Mesendoderm (in vitro differentiated cells): ENCODE measurements around the gene TOM1.

Experiments
- DNase-seq: peaks from one replicate; pipeline ENCODE4 v3.0.0; 2013
- H2AK5ac ChIP-seq: 2 replicates; pipeline ENCODE4 v1.6.1; 2013; ENCODE audit warnings: low read length, inconsistent platforms
- H2BK120ac ChIP-seq: 2 replicates; pipeline ENCODE4 v1.6.1; 2013; ENCODE audit warnings: low read depth, mild to moderate bottlenecking, low read length, moderate library complexity, mixed read lengths
- H2BK15ac ChIP-seq: replicated peaks from 2 replicates; pipeline ENCODE4 v1.6.1; 2013; ENCODE audit warnings: low read depth, mild to moderate bottlenecking, moderate library complexity
- H2BK5ac ChIP-seq: 2 replicates; pipeline ENCODE4 v1.6.1; 2013; ENCODE audit warnings: low read length, inconsistent platforms
- H3K18ac ChIP-seq: 2 replicates; pipeline ENCODE4 v1.6.1; 2013; ENCODE audit warnings: mild to moderate bottlenecking, low read length, mixed read lengths
- H3K23ac ChIP-seq: one replicate; pipeline ENCODE4 v1.6.1; 2013; ENCODE audit warnings: low read length
- H3K27ac ChIP-seq: 2 replicates; pipeline ENCODE4 v1.5.1; 2013; ENCODE audit warnings: low read depth, mild to moderate bottlenecking, inconsistent platforms, low read length, moderate library complexity
- H3K27me3 ChIP-seq: 2 replicates; pipeline ENCODE4 v1.6.1; 2013; ENCODE audit warnings: low read length, control low read depth, mild to moderate bottlenecking, inconsistent platforms; ENCODE audit not compliant: insufficient read depth, poor library complexity
- H3K36me3 ChIP-seq: 2 replicates; pipeline ENCODE4 v1.6.1; 2013; ENCODE audit warnings: low read length, inconsistent platforms; ENCODE audit not compliant: control insufficient read depth, insufficient read depth
- H3K4ac ChIP-seq: one replicate; pipeline ENCODE4 v1.6.1; 2013; ENCODE audit warnings: low read depth, mild to moderate bottlenecking, low read length, moderate library complexity
- H3K4me1 ChIP-seq: 2 replicates; pipeline ENCODE4 v1.6.1; 2013; ENCODE audit warnings: low read depth, low read length, inconsistent platforms; ENCODE audit not compliant: control insufficient read depth
- H3K4me2 ChIP-seq: 2 replicates; pipeline ENCODE4 v1.6.1; 2013; ENCODE audit warnings: low read length
- H3K4me3 ChIP-seq: 2 replicates; pipeline ENCODE4 v1.5.1; 2013; ENCODE audit warnings: mild to moderate bottlenecking, low read length
- H3K56ac ChIP-seq: one replicate; pipeline ENCODE4 v1.6.1; 2013; ENCODE audit warnings: low read length
- H3K79me1 ChIP-seq: 2 replicates; pipeline ENCODE4 v1.6.1; 2013; ENCODE audit warnings: low read length, inconsistent platforms
- H3K79me2 ChIP-seq: 2 replicates; pipeline ENCODE4 v1.6.1; 2013; ENCODE audit warnings: mild to moderate bottlenecking, low read length; ENCODE audit not compliant: control insufficient read depth, insufficient read depth
- H3K9ac ChIP-seq: 2 replicates; pipeline ENCODE4 v1.6.1; 2013; ENCODE audit warnings: low read length, inconsistent platforms
- H4K5ac ChIP-seq: one replicate; pipeline ENCODE4 v1.6.1; 2013; ENCODE audit warnings: low read length
- H4K8ac ChIP-seq: one replicate; pipeline ENCODE4 v1.6.1; 2013; ENCODE audit warnings: low read depth, mild to moderate bottlenecking, control low read depth, low read length, moderate library complexity
- WGBS: extraction: QIAGEN DNeasy Blood & Tissue Kit; methylation state at CpG from one replicate; pipeline ENCODE4 v1.1.7; 2013; ENCODE audit warnings: low lambda C conversion rate, missing lambda C conversion rate; ENCODE audit not compliant: insufficient coverage; ENCODE audit errors: extremely low coverage; 5-methylcytosine and 5-hydroxymethylcytosine counted together

TOM1 gene

GRCh38 chr22:35317680-35318290 is 18.1 kb downstream of the TOM1 start:
- no peak overlapping the region for H2AK5ac ChIP-seq
- no peak overlapping the region for H3K18ac ChIP-seq
- H3K56ac ChIP-seq: no peak overlapping the region
- no peaks in the 10 kb centered on the region for H3K27me3 ChIP-seq
- no peak overlapping the region for H3K4me3 ChIP-seq
- no peak overlapping the region for H3K27ac ChIP-seq
- no peak overlapping the region for H2BK15ac ChIP-seq
- no peak for DNase-seq
- H3K4me1 ChIP-seq: no peaks in the 10 kb centered on the region
- no peak overlapping the region for H3K23ac ChIP-seq
- H3K36me3 ChIP-seq: no peaks in the 10 kb centered on the region
- H3K4me2 ChIP-seq: no peak overlapping the region
- H3K4ac ChIP-seq: no peak overlapping the region
- no peaks in the 10 kb centered on the region for H3K79me2 ChIP-seq
- no peak overlapping the region for H2BK5ac ChIP-seq
- H4K8ac ChIP-seq: no peak overlapping the region
- H4K5ac ChIP-seq: no peak overlapping the region
- no peak overlapping the region for H3K9ac ChIP-seq
- WGBS: no CpG with 5 or more reads among the region's 12 CpGs
- no peaks in the 10 kb centered on the region for H3K79me1 ChIP-seq
- H2BK120ac ChIP-seq: no peak overlapping the region

- H3K4ac ChIP-seq: no peak overlapping the region
- no peaks in the 10 kb centered on the region for H3K4me1 ChIP-seq
- H4K5ac ChIP-seq: no peak overlapping the region
- no peak overlapping the region for H2BK120ac ChIP-seq
- no peak overlapping the region for H3K18ac ChIP-seq
- DNase-seq: no peak
- H3K9ac ChIP-seq: no peak overlapping the region
- H3K79me1 ChIP-seq: no peaks in the 10 kb centered on the region
- no CpG with 5 or more reads among the region's 24 CpGs for WGBS
- H3K4me2 ChIP-seq: no peak overlapping the region
- H3K56ac ChIP-seq: no peak overlapping the region
- no peaks in the 10 kb centered on the region for H3K27me3 ChIP-seq
- no peak overlapping the region for H3K23ac ChIP-seq
- no peak overlapping the region for H2AK5ac ChIP-seq
- no peaks in the 10 kb centered on the region for H3K36me3 ChIP-seq
- no peak overlapping the region for H2BK5ac ChIP-seq
- H3K27ac ChIP-seq: no peak overlapping the region
- no peaks in the 10 kb centered on the region for H3K79me2 ChIP-seq
- H2BK15ac ChIP-seq: no peak overlapping the region
- H3K4me3 ChIP-seq: no peak overlapping the region
- H4K8ac ChIP-seq: no peak overlapping the region
These were observed 18.9 kb downstream of the TOM1 start for GRCh38 chr22:35318346-35319215.

DNA sequence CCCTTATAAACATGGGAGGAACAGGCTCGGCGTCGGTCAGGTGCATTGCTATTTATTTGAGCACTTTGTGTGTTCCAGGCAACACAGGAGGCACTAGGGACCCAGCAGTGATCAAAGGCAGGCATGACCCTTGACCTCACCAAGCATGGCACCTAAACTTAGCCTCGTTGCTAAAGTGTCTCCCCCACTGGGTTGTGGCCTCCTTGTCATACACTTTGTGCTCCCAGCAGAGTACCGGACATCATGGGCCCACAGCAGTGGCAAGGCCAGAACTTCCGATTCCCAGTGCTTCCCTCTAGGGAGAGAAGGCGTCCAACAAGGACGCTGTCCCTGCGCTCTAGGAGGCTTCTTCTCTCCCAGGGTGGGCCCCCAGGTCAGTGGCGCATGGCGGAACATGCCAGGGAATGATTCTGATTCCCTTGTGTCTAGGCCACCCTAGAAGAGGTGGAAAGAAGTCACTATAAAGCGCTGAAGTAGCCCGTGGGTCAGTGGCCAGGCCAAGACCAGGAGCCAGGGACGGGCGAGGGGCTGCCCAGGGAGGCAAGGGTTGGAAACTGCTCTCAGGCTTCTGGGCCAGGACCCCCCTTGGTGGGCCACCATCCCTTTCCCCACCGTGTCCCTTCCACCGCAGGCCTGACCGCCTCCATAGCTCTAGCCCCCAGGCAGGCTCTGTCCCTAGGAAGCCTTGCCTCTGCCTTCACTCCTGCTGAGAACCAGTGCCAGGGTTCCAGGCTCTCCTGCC is 19.7 kb downstream of the TOM1 start:
- no peak overlapping the region for H2BK15ac ChIP-seq
- H3K4me2 ChIP-seq: no peak overlapping the region
- no peak overlapping the region for H3K9ac ChIP-seq
- no peaks in the 10 kb centered on the region for H3K79me2 ChIP-seq
- H3K27ac ChIP-seq: no peak overlapping the region
- WGBS: no CpG with 5 or more reads among the region's 18 CpGs
- H2BK120ac ChIP-seq: no peak overlapping the region
- H3K36me3 ChIP-seq: no peaks in the 10 kb centered on the region
- H3K4me1 ChIP-seq: no peaks in the 10 kb centered on the region
- no peak overlapping the region for H4K5ac ChIP-seq
- H3K27me3 ChIP-seq: no peaks in the 10 kb centered on the region
- H2BK5ac ChIP-seq: no peak overlapping the region
- no peak overlapping the region for H3K4me3 ChIP-seq
- H3K18ac ChIP-seq: no peak overlapping the region
- H3K56ac ChIP-seq: no peak overlapping the region
- H4K8ac ChIP-seq: no peak overlapping the region
- no peak overlapping the region for H3K4ac ChIP-seq
- no peak overlapping the region for H2AK5ac ChIP-seq
- H3K79me1 ChIP-seq: no peaks in the 10 kb centered on the region
- DNase-seq: no peak
- H3K23ac ChIP-seq: no peak overlapping the region

DNA sequence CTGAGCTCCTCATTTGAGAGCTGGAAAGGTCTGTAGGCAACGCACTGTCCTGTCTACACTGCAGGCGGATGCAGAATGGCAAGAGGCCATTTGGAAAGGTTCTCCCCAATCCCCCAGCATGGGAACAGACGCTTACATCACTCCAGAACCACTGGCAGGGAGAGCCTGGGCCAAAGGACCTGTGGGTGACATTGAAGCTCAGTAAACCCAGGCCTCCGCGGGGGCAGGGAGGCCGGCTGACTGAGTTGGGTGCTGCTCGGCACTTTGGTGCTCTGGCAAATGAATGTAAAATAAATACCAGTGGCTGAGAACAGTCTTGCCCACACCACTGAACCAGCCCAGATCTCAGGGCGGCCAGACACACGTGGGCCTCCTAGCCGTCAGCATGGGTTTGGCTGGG is 22.4 kb downstream of the TOM1 start:
- Histone ChIP-seq H3K23ac (no peak overlapping the region), H2BK120ac (no peak overlapping the region), H3K36me3 (peaks cover 5% of the 10 kb centered on the region), H3K9ac (no peak overlapping the region), H3K4me1 (no peaks in the 10 kb centered on the region), H2BK5ac (no peak overlapping the region), H3K56ac (no peak overlapping the region), H3K4me2 (no peak overlapping the region), H3K27me3 (no peaks in the 10 kb centered on the region), H2BK15ac (no peak overlapping the region), H3K4me3 (no peak overlapping the region), H3K27ac (no peak overlapping the region), H3K79me1 (no peaks in the 10 kb centered on the region), H3K18ac (no peak overlapping the region), H3K4ac (no peak overlapping the region), H4K5ac (no peak overlapping the region), H3K79me2 (no peaks in the 10 kb centered on the region), H2AK5ac (no peak overlapping the region), H4K8ac (no peak overlapping the region)
- DNase-seq: no peak
- no CpG with 5 or more reads among the region's 10 CpGs for WGBS

DNA sequence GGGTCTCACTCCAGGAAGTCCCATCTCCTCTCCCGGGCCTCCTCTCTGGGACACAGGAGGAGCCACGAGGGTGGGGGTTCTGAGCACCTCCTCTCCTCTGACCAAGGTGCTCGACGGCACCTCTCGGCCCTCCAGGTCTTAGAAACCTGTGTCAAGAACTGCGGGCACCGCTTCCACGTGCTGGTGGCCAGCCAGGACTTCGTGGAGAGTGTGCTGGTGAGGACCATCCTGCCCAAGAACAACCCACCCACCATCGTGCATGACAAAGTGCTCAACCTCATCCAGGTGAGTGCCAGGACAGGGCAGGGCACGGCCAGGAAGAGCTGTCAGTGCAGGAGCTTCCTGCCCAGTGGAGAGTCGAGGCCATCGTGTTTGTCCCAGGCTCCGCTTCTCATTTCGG is 23.2 kb downstream of the TOM1 start:
- no peaks in the 10 kb centered on the region for H3K4me1 ChIP-seq
- no peak overlapping the region for H3K4ac ChIP-seq
- no peak overlapping the region for H4K5ac ChIP-seq
- no peak overlapping the region for H3K56ac ChIP-seq
- no peak overlapping the region for H3K18ac ChIP-seq
- no peak for DNase-seq
- H3K4me3 ChIP-seq: no peak overlapping the region
- H2BK5ac ChIP-seq: no peak overlapping the region
- H3K9ac ChIP-seq: no peak overlapping the region
- no peaks in the 10 kb centered on the region for H3K27me3 ChIP-seq
- no peak overlapping the region for H2BK15ac ChIP-seq
- no peak overlapping the region for H2BK120ac ChIP-seq
- H2AK5ac ChIP-seq: no peak overlapping the region
- no peak overlapping the region for H4K8ac ChIP-seq
- H3K23ac ChIP-seq: no peak overlapping the region
- H3K27ac ChIP-seq: no peak overlapping the region
- no peaks in the 10 kb centered on the region for H3K79me2 ChIP-seq
- no peak overlapping the region for H3K4me2 ChIP-seq
- H3K79me1 ChIP-seq: no peaks in the 10 kb centered on the region
- H3K36me3 ChIP-seq: peaks cover 7% of the 10 kb centered on the region
- WGBS: no CpG with 5 or more reads among the region's 15 CpGs
